CD4-positive, alpha-beta memory T cell (primary cell): ENCODE measurements around the gene LSM7. TPM values are rescaled to one million over a fixed set of nuclear protein-coding genes. Genes with fewer than 3 reads are reported as not detected.
A peak's percentile ranks its signal among the peaks of the same experiment; 100 is the strongest.

Experiments
- CTCF ChIA-PET: fragments of 350-600 bp; sonication (Branson Sonifier 250); formaldehyde crosslinking; loops from one replicate; lab custom pipeline; 2021; ENCODE audit warnings: inconsistent platforms; ENCODE audit not compliant: partially characterized antibody; lab: Charles Lee
- POLR2A ChIA-PET: fragments of 350-600 bp; sonication (Branson Sonifier 250); formaldehyde crosslinking; loops from one replicate; lab custom pipeline; 2021; ENCODE audit not compliant: partially characterized antibody; lab: Charles Lee
- DNase-seq, 5 donors: peaks; one replicate each; pipeline versions ENCODE4 v3.0.0 to v3.0.0-alpha.2; 2020 to 2022; ENCODE audit warnings: mixed read lengths in 1 of 5
- H3K27ac ChIP-seq: one replicate; pipeline ENCODE4 v1.7.0; 2013; ENCODE audit warnings: low read depth, low read length
- H3K27me3 ChIP-seq: 2 replicates; pipeline ENCODE4 v1.7.0; 2013; ENCODE audit warnings: mild to moderate bottlenecking, low read length, moderate library complexity; ENCODE audit not compliant: insufficient read depth
- H3K36me3 ChIP-seq: 2 replicates; pipeline ENCODE4 v1.7.0; 2013; ENCODE audit warnings: mild to moderate bottlenecking, low read length, moderate library complexity; ENCODE audit not compliant: insufficient read depth
- H3K4me1 ChIP-seq: 2 replicates; pipeline ENCODE4 v1.7.0; 2013; ENCODE audit warnings: mild to moderate bottlenecking, low read length, moderate library complexity; ENCODE audit not compliant: insufficient read depth
- H3K4me3 ChIP-seq, 2 donors: one replicate each; pipeline ENCODE4 v1.7.0; 2013; ENCODE audit warnings: low read length in 2 of 2, mild to moderate bottlenecking in 1 of 2
- H3K9me3 ChIP-seq, 2 donors: one replicate each; pipeline ENCODE4 v1.7.0; 2013; ENCODE audit warnings: low read length in 2 of 2, control low read depth in 1 of 2; ENCODE audit not compliant: control insufficient read depth in 1 of 2
- H3K27ac Mint-ChIP-seq, 7 donors: one replicate each; pipeline ENCODE4 v1.8.0; 2020 to 2021; ENCODE audit warnings: mixed read lengths in 7 of 7, mild to moderate bottlenecking in 6 of 7, inconsistent platforms in 3 of 7, moderate library complexity in 3 of 7
- H3K27me3 Mint-ChIP-seq, 2 donors: one replicate each; pipeline ENCODE4 v1.8.0; 2020 to 2021; ENCODE audit warnings: mixed read lengths in 2 of 2
- H3K36me3 Mint-ChIP-seq, 2 donors: one replicate each; pipeline ENCODE4 v1.8.0; 2020 to 2021; ENCODE audit warnings: mixed read lengths in 2 of 2, inconsistent platforms in 1 of 2, mild to moderate bottlenecking in 1 of 2
- H3K4me1 Mint-ChIP-seq, 4 donors: one replicate each; pipeline ENCODE4 v1.8.0; 2020 to 2021; ENCODE audit warnings: mixed read lengths in 4 of 4, mild to moderate bottlenecking in 1 of 4
- H3K4me3 Mint-ChIP-seq, 8 donors: one replicate each; pipeline ENCODE4 v1.8.0; 2020 to 2021; ENCODE audit warnings: mixed read lengths in 8 of 8, mild to moderate bottlenecking in 7 of 8, moderate library complexity in 6 of 8, inconsistent platforms in 3 of 8
- H3K9me3 Mint-ChIP-seq, 8 donors: one replicate each; pipeline ENCODE4 v1.8.0; 2020 to 2021; ENCODE audit warnings: mixed read lengths in 8 of 8, mild to moderate bottlenecking in 5 of 8, inconsistent platforms in 3 of 8, moderate library complexity in 1 of 8
- intact Hi-C: fragments of 100-400 bp; cut with micrococcal nuclease; formaldehyde crosslinking; loops from one replicate; pipeline ENCODE4 v1.15.1; 2023
- polyA plus RNA-seq, 2 donors: library from polyadenylated mRNA; unstranded; fragments of 300-500 nt; fragmentation: Illumina TruSeq; gene quantifications; one replicate each; pipeline ENCODE4 v1.2.3, GENCODE V29; 2021
- total RNA-seq, 2 experiments: library from RNA; stranded (reverse); gene quantifications; one replicate each; pipeline ENCODE4 v1.2.3, GENCODE V29; 2021

Gene LSM7
- total and polyA plus RNA-seq, 4 experiments from 2014 or later: 107 to 171 (median 137) TPM

DNA sequence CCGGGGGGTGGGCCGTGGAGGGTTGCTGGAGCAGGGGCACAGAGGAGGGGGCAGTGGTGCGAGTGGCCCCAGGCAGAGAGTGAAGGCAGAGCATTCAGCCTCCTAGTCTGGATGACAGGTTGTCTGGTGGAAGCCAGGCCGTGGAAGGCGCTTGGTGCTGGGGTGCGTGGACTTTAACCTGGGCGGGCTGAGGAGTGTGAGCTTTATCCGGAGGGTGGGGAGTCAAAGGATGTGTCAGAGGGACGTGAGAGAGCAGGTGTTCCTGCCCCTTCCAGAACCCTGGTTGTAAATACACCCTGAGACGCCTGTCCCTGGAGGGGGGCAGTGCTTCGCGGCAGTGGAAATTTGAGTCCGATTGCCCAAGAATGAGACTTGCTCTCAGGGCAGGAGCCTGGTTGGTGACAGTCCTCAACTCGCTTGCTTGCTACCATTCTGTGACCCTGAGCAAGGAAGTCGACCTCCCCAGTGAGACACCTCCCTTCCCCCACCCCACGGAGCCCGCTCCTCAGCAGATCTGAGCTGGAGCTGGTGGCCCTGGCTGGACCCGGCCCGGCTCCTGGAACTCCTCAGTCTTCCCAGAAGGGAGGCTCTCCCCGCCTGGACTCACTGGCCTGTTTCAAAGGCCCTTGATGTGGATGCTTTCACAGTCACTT is 2.4 kb upstream of the LSM7 start:
- peak overlapping the region; percentile 17 to 55 (median 38) for H3K4me3 Mint-ChIP-seq
- peaks cover 47% of the 10 kb centered on the region for H3K4me1 ChIP-seq
- H3K4me3 ChIP-seq: no peak overlapping the region
- peaks cover 23 to 60% (median 49%) of the 10 kb centered on the region in 4 donors for H3K4me1 Mint-ChIP-seq
- peaks cover 0 to 2% (median 0%) of the 10 kb centered on the region in 8 donors for H3K9me3 Mint-ChIP-seq
- H3K36me3 ChIP-seq: no peaks in the 10 kb centered on the region
- H3K36me3 Mint-ChIP-seq: peaks cover 8 to 18% of the 10 kb centered on the region in 2 donors
- H3K27me3 Mint-ChIP-seq: no peaks in the 10 kb centered on the region
- H3K9me3 ChIP-seq: no peaks in the 10 kb centered on the region
- POLR2A ChIA-PET: interaction anchor here (0.6 to 0.8 kb wide), 3 partner anchors 61 to 425 kb away, joined by 3 read pairs; partner anchors contain the start of genes ADAT3 and SCAMP4
- CTCF ChIA-PET: no interaction called here
- DNase-seq: peak in 1 of 5 donors; percentile 29
- H3K27ac Mint-ChIP-seq: peak overlapping the region in 6 of 7 donors; percentile 31 to 87 (median 56)
- H3K27ac ChIP-seq: no peak overlapping the region
- intact Hi-C loops: no loop called here
- no peaks in the 10 kb centered on the region for H3K27me3 ChIP-seq

DNA sequence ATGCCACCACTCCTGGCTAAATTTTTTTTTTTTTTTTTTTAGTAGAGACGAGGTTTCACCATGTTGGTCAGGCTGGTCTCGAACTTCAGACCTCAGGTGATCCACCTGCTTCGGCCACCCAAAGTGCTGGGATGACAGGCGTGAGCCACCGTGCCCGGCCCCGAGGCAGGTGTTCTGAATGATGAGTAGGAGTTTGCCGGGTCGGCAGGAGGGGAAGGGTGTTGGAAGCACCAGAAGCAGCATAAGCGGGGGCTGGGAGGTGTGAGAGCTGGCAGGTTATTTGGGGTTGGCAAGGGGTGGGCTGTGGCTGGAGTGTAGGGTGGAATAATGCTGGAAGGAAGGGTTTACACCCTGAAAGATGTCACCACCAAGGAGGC is 1.9 kb upstream of the LSM7 start:
- intact Hi-C loops: no loop called here
- peaks cover 0 to 2% (median 0%) of the 10 kb centered on the region in 8 donors for H3K9me3 Mint-ChIP-seq
- peak in 1 of 5 donors; percentile 9 for DNase-seq
- CTCF ChIA-PET: no interaction called here
- Histone ChIP-seq H3K27ac (no peak overlapping the region), H3K36me3 (no peaks in the 10 kb centered on the region), H3K4me1 (peaks cover 49% of the 10 kb centered on the region), H3K4me3 (no peak overlapping the region), H3K9me3 (no peaks in the 10 kb centered on the region), H3K27me3 (no peaks in the 10 kb centered on the region)
- H3K27ac Mint-ChIP-seq: peak overlapping the region in 5 of 7 donors; percentile 31 to 87 (median 73)
- H3K27me3 Mint-ChIP-seq: no peaks in the 10 kb centered on the region
- H3K36me3 Mint-ChIP-seq: peaks cover 10 to 20% of the 10 kb centered on the region in 2 donors
- POLR2A ChIA-PET: interaction anchor here (0.6 kb wide), 2 partner anchors 67 to 425 kb away, joined by 3 read pairs; partner anchors contain the start of genes ADAT3 and SCAMP4
- peak overlapping the region in 6 of 8 donors; percentile 31 to 85 (median 38) for H3K4me3 Mint-ChIP-seq
- peaks cover 22 to 61% (median 47%) of the 10 kb centered on the region in 4 donors for H3K4me1 Mint-ChIP-seq

DNA sequence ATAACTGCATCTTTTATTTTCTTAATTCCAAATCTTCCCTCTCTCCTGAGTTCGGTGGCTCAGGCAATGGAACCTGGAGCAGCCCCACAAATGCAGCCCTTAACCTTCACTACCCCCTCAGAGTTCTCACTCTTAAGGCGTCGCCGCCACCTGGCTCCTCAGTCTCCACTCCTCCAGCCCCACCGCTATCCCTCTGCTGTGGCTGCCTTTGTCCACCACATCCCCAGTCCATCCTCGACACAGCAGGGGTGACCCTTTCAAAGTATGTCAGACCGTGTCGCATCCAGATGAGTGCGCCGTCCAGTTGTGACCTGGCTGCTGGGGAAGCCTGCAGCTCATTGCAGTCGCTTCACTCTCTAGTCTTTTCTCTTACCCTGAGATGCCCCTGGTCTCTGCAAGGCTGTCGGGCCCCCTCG is 1.1 kb upstream of the LSM7 start:
- peak overlapping the region; percentile 83 to 100 (median 87) for H3K4me3 Mint-ChIP-seq
- peak overlapping the region in 1 of 2 donors; percentile 82 for H3K4me3 ChIP-seq
- peaks cover 49% of the 10 kb centered on the region for H3K4me1 ChIP-seq
- peak in 1 of 5 donors; percentile 18 for DNase-seq
- H3K36me3 Mint-ChIP-seq: peaks cover 10 to 24% of the 10 kb centered on the region in 2 donors
- intact Hi-C loops: loop anchor here (5.0 kb wide), 2 partner anchors 37 to 57 kb away; no protein-coding TSS in a partner anchor
- no peak overlapping the region for H3K27ac ChIP-seq
- H3K9me3 Mint-ChIP-seq: peaks cover 0 to 2% (median 0%) of the 10 kb centered on the region in 8 donors
- H3K36me3 ChIP-seq: peaks cover 4% of the 10 kb centered on the region
- H3K27me3 ChIP-seq: no peaks in the 10 kb centered on the region
- H3K27ac Mint-ChIP-seq: peak overlapping the region; percentile 82 to 95 (median 87)
- peaks cover 22 to 61% (median 47%) of the 10 kb centered on the region in 4 donors for H3K4me1 Mint-ChIP-seq
- ChIA-PET CTCF (interaction anchor here (0.8 kb wide), 1 partner anchor 55 kb away, joined by 3 read pairs; no protein-coding TSS in a partner anchor), POLR2A (interaction anchor here (1.3 kb wide), 1 partner anchor 54 kb away, joined by 3 read pairs; no protein-coding TSS in a partner anchor)
- no peaks in the 10 kb centered on the region for H3K27me3 Mint-ChIP-seq
- H3K9me3 ChIP-seq: no peaks in the 10 kb centered on the region

- peaks cover 10 to 27% of the 10 kb centered on the region in 2 donors for H3K36me3 Mint-ChIP-seq
- H3K27me3 Mint-ChIP-seq: no peaks in the 10 kb centered on the region
- H3K36me3 ChIP-seq: peaks cover 6% of the 10 kb centered on the region
- H3K4me1 ChIP-seq: peaks cover 49% of the 10 kb centered on the region
- intact Hi-C loops: loop anchor here (5.0 kb wide), 2 partner anchors 37 to 57 kb away; no protein-coding TSS in a partner anchor
- no peaks in the 10 kb centered on the region for H3K27me3 ChIP-seq
- H3K4me1 Mint-ChIP-seq: peaks cover 22 to 61% (median 47%) of the 10 kb centered on the region in 4 donors
- peaks cover 0 to 2% (median 0%) of the 10 kb centered on the region in 8 donors for H3K9me3 Mint-ChIP-seq
- H3K27ac Mint-ChIP-seq: peak overlapping the region; percentile 82 to 95 (median 87)
- peak overlapping the region; percentile 39 to 82 for H3K4me3 ChIP-seq
- ChIA-PET POLR2A (interaction anchor here (1.2 to 1.3 kb wide), 2 partner anchors 54 to 71 kb away, joined by 3 to 5 read pairs; no protein-coding TSS in a partner anchor), CTCF (interaction anchor here (0.8 kb wide), 1 partner anchor 54 kb away, joined by 3 read pairs; no protein-coding TSS in a partner anchor)
- H3K4me3 Mint-ChIP-seq: peak overlapping the region; percentile 83 to 100 (median 87)
- DNase-seq: peak in 1 of 5 donors; percentile 27
- H3K9me3 ChIP-seq: no peaks in the 10 kb centered on the region
- H3K27ac ChIP-seq: peak overlapping the region; percentile 76
Observed at GRCh38 chr19:2329149-2329478, 728 bp upstream of the LSM7 start.

DNA sequence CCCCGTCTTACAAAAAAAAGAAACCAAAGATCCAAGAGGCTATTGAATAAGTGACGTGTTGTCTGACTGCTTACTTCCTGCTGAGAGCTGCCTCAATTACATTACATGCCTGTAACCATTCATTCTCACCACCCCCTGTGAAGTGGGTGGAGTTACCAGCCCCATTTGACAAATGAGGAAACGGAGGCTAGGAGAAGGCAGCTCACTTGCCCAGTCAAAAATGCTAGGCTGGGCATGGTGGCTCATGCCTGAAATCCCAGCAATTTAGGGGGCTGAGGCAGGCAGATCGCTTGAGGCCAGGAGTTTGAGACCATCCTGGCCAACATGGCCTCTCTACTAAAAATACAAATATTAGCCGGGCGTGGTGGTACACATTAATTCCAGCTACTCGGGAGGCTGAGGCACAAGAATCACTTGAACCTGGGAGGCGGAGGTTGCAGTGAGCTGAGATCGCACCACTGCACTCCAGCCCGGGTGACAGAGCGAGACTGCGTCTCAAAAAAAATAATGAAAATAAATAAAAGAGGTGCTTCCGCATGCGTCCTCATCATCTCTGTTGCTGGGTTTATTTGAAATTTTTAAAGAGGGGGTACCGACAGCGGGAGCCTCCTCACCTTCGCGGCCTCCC is 499 bp downstream of the LSM7 start:
- H3K4me1 ChIP-seq: peaks cover 49% of the 10 kb centered on the region
- intact Hi-C loops: loop anchor here (1.0 to 5.0 kb wide), 4 partner anchors 36 to 99 kb away; partner anchors contain the start of genes PLEKHJ1, SF3A2 and TIMM13
- peaks cover 6% of the 10 kb centered on the region for H3K36me3 ChIP-seq
- peak overlapping the region; percentile 76 for H3K27ac ChIP-seq
- H3K27me3 ChIP-seq: no peaks in the 10 kb centered on the region
- H3K4me1 Mint-ChIP-seq: peaks cover 22 to 61% (median 47%) of the 10 kb centered on the region in 4 donors
- peaks cover 10 to 30% of the 10 kb centered on the region in 2 donors for H3K36me3 Mint-ChIP-seq
- H3K9me3 ChIP-seq: no peaks in the 10 kb centered on the region
- DNase-seq: peak; percentile 52 to 85 (median 69)
- H3K27me3 Mint-ChIP-seq: no peaks in the 10 kb centered on the region
- H3K9me3 Mint-ChIP-seq: peaks cover 0 to 2% (median 0%) of the 10 kb centered on the region in 8 donors
- ChIA-PET CTCF (interaction anchor here (1.0 kb wide), 1 partner anchor 11 kb away, joined by 3 read pairs; no protein-coding TSS in a partner anchor), POLR2A (interaction anchor here (0.7 to 1.9 kb wide), 13 partner anchors 26 to 112 kb away, joined by 3 to 10 read pairs (median 4); partner anchors contain the start of gene TIMM13)
- H3K27ac Mint-ChIP-seq: peak overlapping the region; percentile 97 to 100 (median 99)
- H3K4me3 Mint-ChIP-seq: peak overlapping the region; percentile 99 to 100 (median 100)
- peak overlapping the region; percentile 82 to 88 for H3K4me3 ChIP-seq

GRCh38 chr19:2326699-2327360 is 1.6 kb downstream of the LSM7 start:
- Mint-ChIP-seq H3K4me3 (peak overlapping the region; percentile 54 to 100 (median 100)), H3K9me3 (peaks cover 0 to 2% (median 0%) of the 10 kb centered on the region in 8 donors), H3K27me3 (no peaks in the 10 kb centered on the region), H3K36me3 (peaks cover 10 to 35% of the 10 kb centered on the region in 2 donors), H3K4me1 (peaks cover 20 to 56% (median 43%) of the 10 kb centered on the region in 4 donors), H3K27ac (peak overlapping the region; percentile 74 to 100 (median 99))
- Histone ChIP-seq H3K9me3 (no peaks in the 10 kb centered on the region), H3K27ac (peak overlapping the region; percentile 76), H3K4me3 (no peak overlapping the region), H3K36me3 (peaks cover 6% of the 10 kb centered on the region), H3K27me3 (no peaks in the 10 kb centered on the region), H3K4me1 (peaks cover 42% of the 10 kb centered on the region)
- POLR2A ChIA-PET: interaction anchor here (0.9 to 1.9 kb wide), 5 partner anchors 36 to 111 kb away, joined by 3 to 10 read pairs (median 3); partner anchors contain the start of gene TIMM13
- intact Hi-C loops: loop anchor here (5.0 kb wide), 2 partner anchors 35 to 55 kb away; no protein-coding TSS in a partner anchor
- CTCF ChIA-PET: no interaction called here
- peak in 1 of 5 donors; percentile 24 for DNase-seq
